NCI-H774 (cell line): ENCODE measurements around the gene ABCF2.

ENCODE experiments used
- DNase-seq: peaks from one replicate; lab custom pipeline; 2025; lab: John Stamatoyannopoulos, UW

The ABCF2 gene

GRCh38 chr7:151252961-151253711 is 26.1 kb upstream of the ABCF2 start:
- no peak for DNase-seq

DNA sequence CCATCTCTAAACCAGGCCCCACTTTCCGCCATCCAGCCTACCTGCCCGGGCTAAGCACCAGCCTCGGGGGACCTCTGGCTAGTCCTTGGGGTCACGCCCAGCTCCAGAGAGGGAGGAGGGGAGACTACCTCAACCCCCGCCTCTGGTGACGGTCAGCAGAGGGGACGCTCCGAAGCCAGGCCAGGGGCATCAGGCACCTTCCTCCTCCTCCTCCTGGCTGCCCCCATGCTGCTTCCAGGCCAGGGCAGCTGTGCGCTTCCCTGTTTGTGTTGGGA is 25.5 kb upstream of the ABCF2 start:
- DNase-seq, result no peak

- peak; percentile 75 for DNase-seq
Observed at GRCh38 chr7:151251689-151252560, 24.9 kb upstream of the ABCF2 start.

DNA sequence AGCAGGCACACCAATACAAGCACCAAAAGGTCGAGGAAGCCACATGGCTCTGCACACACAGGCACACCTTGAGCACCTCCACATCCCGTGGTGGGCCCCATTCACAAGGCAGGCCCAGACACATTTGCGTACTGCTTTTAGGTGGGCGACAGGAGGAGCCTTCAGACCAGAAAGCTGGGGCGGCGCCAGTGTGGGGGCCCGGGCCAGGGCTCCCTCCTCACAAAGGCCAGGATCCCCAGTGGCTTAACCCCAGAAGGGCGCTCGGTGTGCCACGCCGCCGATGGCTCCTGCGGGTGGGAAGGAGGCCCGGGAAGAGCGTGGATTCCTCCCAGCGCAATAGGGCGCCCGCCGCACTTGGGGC is 24.3 kb upstream of the ABCF2 start:
- DNase-seq, result no peak

GRCh38 chr7:151250181-151251132 is 23.5 kb upstream of the ABCF2 start:
- DNase-seq, result no peak

- no peak for DNase-seq
Observed at GRCh38 chr7:151249732-151250072, 22.7 kb upstream of the ABCF2 start.

GRCh38 chr7:151249034-151249731 is 22.2 kb upstream of the ABCF2 start:
- no peak for DNase-seq

- no peak for DNase-seq
Observed at GRCh38 chr7:151248346-151249033, 21.5 kb upstream of the ABCF2 start, which contains the start of gene SMARCD3. SMARCD3 (minus strand) TSS chr7:151248694; CDS start chr7:151248562, 132 bp downstream.

DNA sequence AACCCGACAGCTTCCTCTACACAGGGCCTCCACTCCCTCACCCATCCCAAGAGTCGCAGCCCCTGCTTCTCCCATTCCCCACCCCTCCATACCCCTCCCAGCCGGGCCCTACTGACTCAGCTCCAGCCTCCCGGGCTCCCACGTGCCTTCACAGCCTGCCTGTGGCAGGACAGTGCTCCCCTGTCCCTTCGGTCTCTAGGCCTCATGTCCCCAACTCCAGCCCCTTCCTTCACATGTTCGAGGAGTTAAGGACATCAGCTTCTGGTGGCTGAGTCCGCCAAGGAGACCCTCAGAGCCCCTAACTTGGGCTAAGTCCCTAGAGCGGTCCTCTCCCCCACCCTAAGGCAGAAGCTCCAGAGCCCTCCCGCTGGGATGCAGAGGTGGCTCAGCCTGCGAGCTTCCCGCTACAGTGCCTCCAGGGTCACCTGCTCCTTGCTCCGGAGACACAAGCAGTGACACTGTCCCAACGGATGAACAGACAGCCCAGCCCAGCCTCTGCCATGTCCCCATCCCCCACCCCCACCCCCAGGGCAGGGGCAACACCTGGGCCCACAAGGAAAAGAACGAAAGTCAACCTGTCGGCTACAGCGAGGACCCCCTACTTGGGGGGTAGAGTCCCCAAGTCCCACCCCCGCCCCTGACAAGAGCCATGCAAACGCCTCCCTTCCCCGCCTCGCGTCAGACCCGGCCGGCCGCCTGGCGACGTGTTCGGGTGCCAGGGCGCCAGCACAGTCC is 20.8 kb upstream of the ABCF2 start:
- DNase-seq, result no peak

- no peak for DNase-seq
Observed at GRCh38 chr7:151246851-151247580, 20.0 kb upstream of the ABCF2 start.

DNA sequence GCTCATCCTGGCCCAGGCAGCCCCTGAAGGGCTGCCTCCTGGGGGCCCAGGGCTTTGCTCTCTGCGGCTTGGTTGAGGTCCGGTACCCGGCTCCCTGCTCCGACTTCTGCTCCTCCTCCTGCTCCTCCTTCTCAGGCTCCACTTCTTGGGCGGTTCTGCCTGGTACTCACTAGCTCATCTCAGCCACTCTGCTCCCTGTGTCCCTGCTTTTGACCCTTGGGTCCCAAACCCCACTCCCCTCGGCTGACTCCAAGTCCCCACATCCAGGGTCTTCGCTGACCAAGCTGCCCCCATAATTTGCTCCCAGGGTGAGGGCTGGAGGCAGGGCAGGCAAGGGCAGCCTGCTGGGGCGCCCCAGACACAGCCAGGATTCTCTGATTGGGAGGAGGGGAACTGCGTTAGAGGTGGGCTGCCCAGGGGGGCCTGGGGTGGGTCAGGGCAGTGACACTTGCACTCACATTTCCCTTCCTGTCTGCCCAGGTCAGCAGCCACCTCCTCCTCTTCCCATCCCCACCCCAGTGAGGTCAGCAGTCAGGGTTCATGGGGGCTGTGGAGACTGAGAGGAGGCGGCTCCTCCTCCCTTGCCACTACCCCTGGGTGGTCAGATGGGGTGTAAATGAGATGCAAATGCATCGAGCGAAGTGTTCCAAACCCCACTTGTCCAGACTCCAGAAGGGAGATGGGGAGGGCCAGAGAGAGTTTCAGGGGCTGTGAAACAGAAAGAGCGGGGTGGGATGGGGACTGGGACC is 19.3 kb upstream of the ABCF2 start:
- DNase-seq, result no peak

DNA sequence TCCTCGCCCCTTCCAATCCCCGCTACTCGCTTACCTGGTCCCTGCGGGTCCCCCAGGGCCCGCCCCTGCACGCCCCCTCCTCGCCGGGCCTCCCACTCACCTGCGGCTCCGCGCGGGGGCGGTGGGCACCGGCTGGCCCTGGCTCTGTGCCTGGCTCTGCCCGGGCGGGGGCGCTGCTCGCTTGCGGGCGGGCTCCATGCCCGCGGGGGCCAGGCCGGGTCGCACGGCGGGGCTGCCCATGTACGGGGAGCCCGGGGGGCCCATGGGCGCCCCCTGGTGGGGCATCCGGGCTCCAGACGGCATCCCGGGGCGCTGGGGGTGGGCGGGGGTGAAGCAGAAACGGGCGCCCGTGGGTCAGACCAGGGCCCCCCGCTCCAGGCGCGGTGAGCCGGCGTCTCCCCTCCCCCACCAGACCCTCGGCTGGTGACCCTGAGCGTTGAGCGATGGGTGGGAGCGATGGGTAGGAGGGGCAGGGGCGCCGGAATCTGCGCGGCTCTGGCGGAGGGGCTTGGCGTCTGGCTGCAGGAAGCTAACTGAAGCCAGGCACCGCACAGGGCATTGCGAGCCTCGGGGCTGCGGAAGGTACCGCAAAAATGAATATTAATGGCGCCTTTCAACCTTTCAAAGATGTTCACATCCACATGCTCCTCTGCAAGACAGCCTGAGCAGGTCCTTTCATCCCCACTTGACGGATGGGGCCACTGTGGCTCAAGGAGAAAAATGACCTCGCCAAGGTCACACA is 18.5 kb upstream of the ABCF2 start:
- DNase-seq, result no peak

- no peak for DNase-seq
Observed at GRCh38 chr7:151244841-151245346, 17.9 kb upstream of the ABCF2 start.

DNA sequence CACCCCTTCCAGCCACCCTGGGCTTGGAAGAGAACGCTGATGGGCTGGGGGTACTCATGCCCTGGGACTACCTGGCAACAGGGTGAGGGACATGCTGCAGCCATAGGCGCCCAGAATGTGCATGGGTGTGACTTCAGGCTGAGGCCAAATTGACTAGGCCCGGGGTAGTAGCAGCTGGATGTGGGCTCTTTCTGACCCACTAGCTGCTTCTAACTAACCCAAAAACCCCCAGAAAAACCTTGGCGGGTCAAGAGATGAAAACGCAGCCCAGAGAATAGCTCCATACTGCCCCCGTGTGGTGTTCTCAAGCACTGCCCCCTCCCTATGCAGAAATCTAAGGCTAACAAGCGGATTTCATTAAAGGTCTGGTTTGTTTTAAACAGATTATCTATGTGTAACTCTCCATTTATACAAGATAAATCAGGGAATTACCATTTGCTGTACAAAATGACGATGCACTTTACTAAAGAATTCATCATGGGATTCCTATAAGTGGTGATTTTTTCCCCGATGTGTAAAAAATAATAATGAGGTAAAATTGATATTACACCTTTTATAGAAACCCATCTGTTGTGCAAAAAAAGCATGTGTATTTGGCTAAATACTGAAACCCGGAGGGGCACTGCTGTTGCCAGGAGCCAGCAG is 17.3 kb upstream of the ABCF2 start:
- DNase-seq, result peak; percentile 23

DNA sequence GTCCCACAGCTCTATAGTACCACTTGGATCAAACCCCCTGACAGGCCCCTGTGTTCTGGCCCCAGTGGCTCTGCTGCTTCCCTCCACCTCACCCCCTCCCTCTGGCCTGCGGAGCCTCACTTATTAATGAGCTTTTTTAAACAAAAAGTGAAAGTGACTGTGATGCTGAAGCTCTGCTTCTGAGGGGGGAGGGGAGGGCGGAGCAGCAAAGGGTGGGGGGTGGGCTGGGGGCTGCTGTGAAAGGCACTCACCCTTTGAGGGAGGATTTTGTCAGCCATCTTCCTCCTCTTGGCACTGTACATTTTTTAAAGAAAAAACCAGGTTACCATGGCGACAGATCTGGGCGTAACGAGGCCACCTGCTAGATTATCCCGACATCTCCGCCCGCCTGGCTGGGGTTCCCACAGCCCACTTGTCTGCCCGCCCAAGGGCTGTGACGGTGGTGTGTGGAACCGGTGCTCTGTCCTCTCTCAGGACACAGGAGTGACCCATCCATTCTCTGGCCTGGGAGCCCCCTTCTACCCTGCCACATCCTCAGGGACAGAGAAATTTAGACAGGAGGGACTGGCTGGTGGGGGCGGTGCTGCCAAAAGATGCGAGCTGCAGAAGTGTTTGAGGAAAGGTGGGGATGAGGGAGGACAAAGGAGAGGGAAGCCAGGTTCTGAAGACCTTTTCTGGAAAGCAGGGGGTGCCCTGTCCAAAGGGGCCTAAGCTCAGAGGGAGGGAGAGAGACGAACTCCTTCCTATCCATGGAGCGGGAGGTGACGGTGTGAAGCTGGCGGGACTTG is 16.6 kb upstream of the ABCF2 start:
- DNase-seq, result no peak

DNA sequence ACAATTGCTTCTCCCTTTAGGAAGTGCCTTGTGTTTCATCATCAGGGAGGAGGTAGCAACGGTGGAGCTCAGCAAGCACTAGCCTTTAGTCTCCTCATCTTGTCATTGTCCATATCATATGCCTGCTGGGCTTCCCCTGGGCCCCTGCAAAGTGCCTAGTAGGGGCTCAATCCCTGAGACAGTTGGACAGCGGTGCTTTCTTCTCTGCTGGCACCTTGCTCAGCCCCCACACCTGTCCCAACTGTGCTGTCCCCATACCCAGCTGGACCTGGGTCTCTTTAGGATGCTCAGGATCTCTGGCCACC is 16.0 kb upstream of the ABCF2 start:
- DNase-seq, result no peak
